NB4 (cell line): ENCODE results near the gene CCDC134.

Experiments
- DNase-seq: peaks from one replicate; pipeline ENCODE4 v3.0.0; 2010; ENCODE audit warnings: low read depth
- H3K4me3 ChIP-seq: one replicate; pipeline ENCODE4 v1.5.1; 2011; ENCODE audit warnings: mild to moderate bottlenecking, low read depth, low read length, moderate library complexity
- CTCF ChIP-seq: IDR thresholded peaks from one replicate; pipeline ENCODE4 v1.5.1; 2012; ENCODE audit warnings: low read depth, low read length
- MAX ChIP-seq: IDR thresholded peaks from 2 replicates; pipeline ENCODE4 v1.6.1; 2011; ENCODE audit warnings: low read depth, low read length
- MYC ChIP-seq: IDR thresholded peaks from 2 replicates; pipeline ENCODE4 v1.6.1; 2011; ENCODE audit warnings: low read depth, low read length
- POLR2A ChIP-seq: IDR thresholded peaks from 2 replicates; pipeline ENCODE4 v1.6.1; 2011; ENCODE audit warnings: mild to moderate bottlenecking; ENCODE audit not compliant: insufficient read length; ENCODE audit errors: extremely low read depth

Gene CCDC134

GRCh38 chr22:41825376-41825775 is 24.9 kb downstream of the CCDC134 start:
- no peak overlapping the region for H3K4me3 ChIP-seq
- TF ChIP-seq CTCF (no peak), MYC (no peak), POLR2A (no peak), MAX (no peak)
- DNase-seq = no peak

GRCh38 chr22:41826021-41826420 is 25.5 kb downstream of the CCDC134 start:
- DNase-seq = no peak
- TF ChIP-seq MYC (no peak), CTCF (no peak), MAX (no peak), POLR2A (no peak)
- no peak overlapping the region for H3K4me3 ChIP-seq

- no peak overlapping the region for H3K4me3 ChIP-seq
- TF ChIP-seq MYC = no peak
- TF ChIP-seq CTCF = no peak
- TF ChIP-seq POLR2A = no peak
- TF ChIP-seq MAX = no peak
- DNase-seq = no peak
Observed at GRCh38 chr22:41826430-41827383, 26.2 kb downstream of the CCDC134 start.

- TF ChIP-seq CTCF (no peak), MAX (no peak), POLR2A (no peak), MYC (no peak)
- no peak overlapping the region for H3K4me3 ChIP-seq
Observed at GRCh38 chr22:41827671-41828070, 27.2 kb downstream of the CCDC134 start.

GRCh38 chr22:41828516-41828915 is 28.0 kb downstream of the CCDC134 start:
- no peak for DNase-seq
- TF ChIP-seq MAX = no peak
- no peak for TF ChIP-seq POLR2A
- no peak for TF ChIP-seq CTCF
- no peak for TF ChIP-seq MYC
- no peak overlapping the region for H3K4me3 ChIP-seq

More at GRCh38 chr22:41827671-41828070, 27.2 kb downstream of the CCDC134 start:
- DNase-seq = no peak
